IPS-18a (cell line): ENCODE results near the gene UVSSA.
"Not testable (repeated sequence)": the region's sequence is repeated elsewhere in the genome, so short reads cannot be mapped to it uniquely, and the experiment has no call there.

Source experiments
- H3K27ac ChIP-seq: one replicate; pipeline ENCODE4 v1.5.1; 2013; ENCODE audit warnings: low read length
- H3K27me3 ChIP-seq: one replicate; pipeline ENCODE4 v1.6.1; 2013; ENCODE audit warnings: mild to moderate bottlenecking, low read length; ENCODE audit not compliant: control insufficient read depth, insufficient read depth
- H3K36me3 ChIP-seq: one replicate; pipeline ENCODE4 v1.6.1; 2013; ENCODE audit warnings: low read depth, low read length; ENCODE audit not compliant: control insufficient read depth
- H3K4me1 ChIP-seq: one replicate; pipeline ENCODE4 v1.6.1; 2013; ENCODE audit warnings: low read depth, low read length; ENCODE audit not compliant: control insufficient read depth
- H3K4me3 ChIP-seq: one replicate; pipeline ENCODE4 v1.5.1; 2013; ENCODE audit warnings: low read length
- H3K9ac ChIP-seq: one replicate; pipeline ENCODE4 v1.6.1; 2013; ENCODE audit warnings: mild to moderate bottlenecking, low read length, moderate library complexity
- H3K9me3 ChIP-seq: one replicate; pipeline ENCODE4 v1.6.1; 2013; ENCODE audit warnings: low read depth, low read length; ENCODE audit not compliant: control insufficient read depth

UVSSA gene

DNA sequence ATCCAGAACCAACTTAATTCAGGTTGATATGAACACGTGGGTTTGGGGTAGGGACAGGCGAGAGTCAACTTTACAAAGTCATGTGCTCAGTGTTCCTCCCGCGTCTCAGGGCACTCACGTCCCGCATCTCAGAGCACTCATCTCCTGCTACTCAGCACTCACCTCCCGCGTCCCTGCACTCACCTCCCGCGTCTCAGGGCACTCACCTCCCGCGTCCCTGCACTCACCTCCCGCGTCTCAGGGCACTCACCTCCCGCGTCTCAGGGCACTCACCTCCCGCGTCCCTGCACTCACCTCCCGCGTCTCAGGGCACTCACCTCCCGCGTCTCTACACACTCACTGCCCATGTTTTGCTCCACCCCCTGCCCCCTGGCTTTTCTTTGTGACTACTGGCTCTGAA is 25.6 kb downstream of the UVSSA start:
- H3K9ac ChIP-seq, H3K27me3 ChIP-seq, H3K4me3 ChIP-seq, H3K36me3 ChIP-seq, H3K4me1 ChIP-seq, H3K27ac ChIP-seq, H3K9me3 ChIP-seq: not testable (repeated sequence)

DNA sequence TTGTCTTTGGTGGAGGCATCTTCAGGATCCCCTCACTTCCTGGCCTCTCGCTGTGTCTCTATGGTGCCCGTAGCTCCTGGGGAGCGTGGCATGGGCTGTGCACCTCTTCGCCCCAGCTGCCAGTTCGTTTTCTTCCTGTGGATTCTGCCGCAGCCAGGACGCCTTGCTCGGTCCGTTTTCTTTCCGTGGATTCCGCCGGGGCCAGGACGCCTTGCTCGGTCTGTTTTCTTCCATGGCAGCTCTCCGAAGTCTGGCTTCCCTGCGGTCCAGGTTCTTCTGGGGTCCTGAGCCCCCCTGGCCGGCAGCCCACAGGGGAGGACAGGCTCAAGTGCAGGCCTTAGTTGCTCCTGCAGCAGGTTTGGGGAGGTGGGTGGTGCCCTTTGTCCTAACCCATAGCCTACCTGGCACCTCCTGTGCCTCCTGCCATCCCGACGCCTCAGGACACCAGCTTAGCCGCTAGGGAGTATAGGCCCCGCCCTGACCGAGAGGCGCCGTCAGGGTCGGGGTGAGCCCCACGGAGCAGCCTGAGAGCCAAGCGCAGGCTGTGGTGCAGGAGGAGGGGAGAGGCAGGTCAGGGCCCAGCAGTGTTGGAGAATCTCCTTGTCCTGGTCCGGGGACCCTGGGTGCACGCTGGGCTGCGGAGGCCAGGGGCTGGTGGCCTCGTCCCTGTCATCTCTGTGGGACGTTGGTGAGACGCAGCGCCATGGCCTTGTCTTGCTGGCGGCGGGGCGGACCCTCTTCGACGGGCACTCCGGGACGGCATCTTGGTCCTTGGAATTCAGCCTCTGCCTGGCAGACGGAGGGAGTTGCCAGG is 27.1 kb downstream of the UVSSA start:
- no peak overlapping the region for H3K4me3 ChIP-seq

DNA sequence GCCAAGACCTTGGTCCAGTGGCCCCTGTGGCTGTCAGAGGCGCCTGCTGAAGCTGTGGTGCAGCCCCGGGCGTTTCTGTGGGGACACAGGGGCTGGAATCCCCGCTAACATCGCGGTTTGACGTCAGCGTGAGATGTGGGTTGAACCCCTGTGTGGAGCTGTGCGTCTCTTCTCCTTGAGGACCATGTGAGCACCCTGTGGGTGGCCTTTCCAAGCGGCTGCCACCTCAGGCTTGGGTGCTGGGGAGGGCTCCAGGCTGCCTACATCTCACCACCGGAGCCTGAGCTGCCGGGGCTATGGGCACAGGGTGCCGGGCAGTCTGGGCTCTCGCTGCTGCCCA is 27.7 kb downstream of the UVSSA start:
- Histone ChIP-seq H3K36me3 (no peaks in the 10 kb centered on the region), H3K27me3 (no peaks in the 10 kb centered on the region), H3K9ac (no peak overlapping the region), H3K4me3 (no peak overlapping the region), H3K9me3 (no peaks in the 10 kb centered on the region), H3K4me1 (no peaks in the 10 kb centered on the region), H3K27ac (no peak overlapping the region)

More for the DNA sequence above, 27.1 kb downstream of the UVSSA start:
- Histone ChIP-seq H3K27me3 (no peaks in the 10 kb centered on the region), H3K9ac (no peak overlapping the region), H3K27ac (no peak overlapping the region), H3K36me3 (no peaks in the 10 kb centered on the region), H3K4me1 (no peaks in the 10 kb centered on the region), H3K9me3 (no peaks in the 10 kb centered on the region)

DNA sequence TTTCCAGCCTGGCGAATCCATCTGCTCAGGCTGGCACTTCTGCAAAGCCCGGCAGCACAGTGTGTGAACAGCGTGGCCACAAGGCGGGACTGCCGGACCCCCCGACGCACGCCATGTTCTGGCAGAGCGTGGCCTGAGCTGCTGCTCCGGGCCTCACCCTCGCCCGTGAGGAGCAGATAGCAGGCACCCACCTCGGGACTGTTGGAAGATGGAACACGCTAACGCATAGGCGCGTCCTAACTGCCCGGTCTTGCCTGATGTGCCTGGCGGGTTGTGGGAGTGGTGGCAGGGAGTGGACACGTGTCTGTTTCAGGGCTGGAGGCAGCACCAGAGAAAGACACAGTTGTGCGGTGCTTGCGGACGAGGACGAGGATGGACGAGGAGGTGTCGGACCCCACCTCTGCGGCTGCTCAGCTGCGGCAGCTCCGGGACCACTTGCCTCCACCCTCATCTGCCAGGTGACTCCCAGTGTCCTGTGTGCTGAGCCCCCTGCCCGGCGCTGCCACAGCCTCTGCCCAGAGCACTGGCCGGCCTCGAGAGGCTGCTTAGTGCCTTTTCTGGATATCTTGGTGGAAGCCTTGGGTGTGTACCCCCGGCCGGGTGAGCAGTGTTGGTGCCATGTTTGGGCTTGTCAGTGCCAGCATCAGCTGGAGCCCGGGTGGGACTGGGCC is 28.2 kb downstream of the UVSSA start:
- Histone ChIP-seq H3K9me3 (no peaks in the 10 kb centered on the region), H3K4me3 (no peak overlapping the region), H3K27ac (no peak overlapping the region), H3K4me1 (no peaks in the 10 kb centered on the region), H3K9ac (no peak overlapping the region), H3K27me3 (no peaks in the 10 kb centered on the region), H3K36me3 (no peaks in the 10 kb centered on the region)

DNA sequence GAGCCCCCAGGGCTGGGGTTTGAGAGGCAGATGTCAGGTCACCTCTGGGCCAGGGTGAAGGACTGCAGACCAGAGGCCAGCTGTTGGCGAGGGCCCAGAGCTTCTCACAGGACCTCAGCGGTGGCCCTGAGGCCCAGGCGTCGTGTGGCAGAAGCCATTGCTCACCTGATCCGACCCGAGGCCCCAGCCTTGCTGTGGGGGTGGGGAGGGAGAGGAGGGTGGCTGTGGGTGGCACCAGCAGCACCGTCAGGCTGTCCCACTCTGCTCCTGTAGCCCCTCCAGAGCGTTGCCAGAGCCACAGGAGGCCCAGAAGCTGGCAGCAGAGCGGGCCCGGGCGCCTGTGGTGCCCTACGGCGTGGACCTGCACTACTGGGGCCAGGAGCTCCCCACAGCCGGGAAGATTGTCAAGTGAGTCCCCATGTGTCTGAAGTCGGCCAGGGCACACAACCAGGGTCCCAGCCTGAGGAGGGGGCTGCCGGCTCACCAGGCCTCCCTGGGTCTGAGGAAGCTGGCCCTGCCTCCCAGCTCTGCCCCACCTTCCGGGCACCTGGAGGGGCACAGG is 28.8 kb downstream of the UVSSA start:
- H3K4me3 ChIP-seq: no peak overlapping the region
- H3K4me1 ChIP-seq: no peaks in the 10 kb centered on the region
- no peak overlapping the region for H3K9ac ChIP-seq
- H3K36me3 ChIP-seq: no peaks in the 10 kb centered on the region
- H3K27ac ChIP-seq: no peak overlapping the region
- H3K27me3 ChIP-seq: no peaks in the 10 kb centered on the region
- H3K9me3 ChIP-seq: no peaks in the 10 kb centered on the region

DNA sequence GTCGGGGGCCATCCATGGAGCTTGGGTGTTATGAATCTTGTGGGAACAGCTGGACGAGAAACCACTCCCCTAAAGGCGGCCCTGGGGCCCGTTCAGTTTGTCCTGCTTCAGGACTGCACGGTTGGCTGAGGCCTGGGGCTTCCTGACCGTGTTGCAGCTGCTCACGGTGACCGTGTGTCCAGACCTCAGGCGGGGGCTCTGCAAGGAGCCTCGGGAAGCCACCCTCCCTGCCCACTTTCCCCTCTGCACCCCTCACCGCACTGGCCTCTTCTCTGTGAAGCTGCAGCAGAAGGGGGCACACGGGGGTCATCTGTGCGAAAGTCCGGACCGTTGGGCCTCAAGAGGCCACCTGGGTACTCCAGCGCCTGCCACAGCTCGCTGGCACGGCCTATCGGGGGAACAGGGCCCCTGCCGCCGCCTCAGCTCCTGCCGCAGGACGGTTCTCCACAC is 29.4 kb downstream of the UVSSA start:
- H3K4me3 ChIP-seq: no peak overlapping the region
- H3K36me3 ChIP-seq: no peaks in the 10 kb centered on the region
- no peaks in the 10 kb centered on the region for H3K4me1 ChIP-seq
- no peak overlapping the region for H3K27ac ChIP-seq
- no peaks in the 10 kb centered on the region for H3K9me3 ChIP-seq
- H3K27me3 ChIP-seq: no peaks in the 10 kb centered on the region
- no peak overlapping the region for H3K9ac ChIP-seq

DNA sequence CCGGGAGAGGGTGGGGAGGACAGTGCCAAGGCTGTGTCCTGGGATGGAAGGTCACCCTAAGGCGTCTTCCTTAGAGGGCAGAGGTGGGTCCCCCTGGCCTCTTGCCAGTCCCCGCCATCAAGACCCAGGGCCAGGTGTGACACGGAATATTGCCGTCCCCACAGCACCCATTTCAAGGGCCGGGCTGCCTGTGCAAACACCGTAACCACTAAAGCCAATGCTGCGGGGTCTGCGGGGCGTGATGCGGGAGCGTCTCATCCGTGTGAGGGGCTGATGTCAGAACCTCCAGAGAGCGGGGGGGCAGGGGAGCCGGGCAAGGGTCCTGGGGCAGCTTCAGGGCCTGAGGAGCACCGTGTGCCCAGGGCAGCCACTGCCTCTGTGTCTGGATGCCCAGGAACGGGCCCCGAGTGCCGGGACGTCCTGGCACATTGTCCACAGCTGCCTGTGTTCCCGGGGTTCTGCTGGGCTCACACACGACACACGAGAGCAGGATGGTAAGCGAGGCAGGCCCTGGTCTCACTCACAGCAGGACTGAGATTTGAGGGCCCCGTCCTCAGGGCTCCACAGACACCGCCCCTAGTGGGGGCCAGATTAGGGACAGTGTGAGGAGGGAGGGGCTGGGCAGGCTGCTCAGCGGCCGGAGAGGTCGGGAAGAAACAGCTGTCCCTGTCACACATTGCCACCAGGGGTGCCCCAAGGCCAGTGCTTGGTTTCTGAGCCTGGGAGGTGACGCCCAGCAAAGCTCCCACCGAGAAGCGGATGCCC is 30.0 kb downstream of the UVSSA start:
- Histone ChIP-seq H3K36me3 (no peaks in the 10 kb centered on the region), H3K27ac (no peak overlapping the region), H3K27me3 (no peaks in the 10 kb centered on the region), H3K9me3 (no peaks in the 10 kb centered on the region), H3K9ac (no peak overlapping the region), H3K4me1 (no peaks in the 10 kb centered on the region), H3K4me3 (no peak overlapping the region)

DNA sequence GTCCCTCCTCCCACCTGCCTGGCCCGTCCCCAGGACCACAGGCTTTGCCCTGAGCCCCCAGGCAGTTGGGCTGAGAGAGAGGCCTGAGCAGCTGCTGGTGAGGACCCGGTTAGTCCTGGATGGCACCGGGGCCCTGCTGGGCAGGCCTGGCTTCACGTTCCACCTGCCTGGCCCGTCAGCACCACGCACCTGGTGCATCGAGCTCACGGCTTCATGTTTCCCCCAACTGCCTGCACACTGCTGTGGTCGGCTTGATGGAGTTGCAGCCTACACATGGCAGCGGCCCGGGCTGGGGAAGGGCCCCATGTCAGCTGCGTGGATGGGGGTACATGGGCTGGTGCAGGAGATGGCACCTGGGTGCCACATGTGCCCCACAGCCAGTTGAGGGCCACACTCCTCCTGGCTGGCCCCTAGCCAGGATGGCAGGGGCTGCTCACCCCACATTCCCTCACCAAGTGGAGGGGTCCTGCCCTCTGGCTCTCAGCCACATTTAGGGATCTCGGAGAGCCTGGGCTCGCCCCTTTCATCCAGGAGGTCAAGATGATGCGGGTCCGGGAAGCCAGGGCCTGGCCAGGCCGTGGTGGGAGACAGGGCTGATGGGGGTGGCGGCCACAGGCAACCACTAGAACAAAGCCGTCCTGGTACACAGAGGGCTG is 30.7 kb downstream of the UVSSA start:
- Histone ChIP-seq H3K27ac (no peak overlapping the region), H3K4me3 (no peak overlapping the region), H3K27me3 (no peaks in the 10 kb centered on the region), H3K9ac (no peak overlapping the region), H3K4me1 (no peaks in the 10 kb centered on the region), H3K36me3 (no peaks in the 10 kb centered on the region), H3K9me3 (no peaks in the 10 kb centered on the region)

DNA sequence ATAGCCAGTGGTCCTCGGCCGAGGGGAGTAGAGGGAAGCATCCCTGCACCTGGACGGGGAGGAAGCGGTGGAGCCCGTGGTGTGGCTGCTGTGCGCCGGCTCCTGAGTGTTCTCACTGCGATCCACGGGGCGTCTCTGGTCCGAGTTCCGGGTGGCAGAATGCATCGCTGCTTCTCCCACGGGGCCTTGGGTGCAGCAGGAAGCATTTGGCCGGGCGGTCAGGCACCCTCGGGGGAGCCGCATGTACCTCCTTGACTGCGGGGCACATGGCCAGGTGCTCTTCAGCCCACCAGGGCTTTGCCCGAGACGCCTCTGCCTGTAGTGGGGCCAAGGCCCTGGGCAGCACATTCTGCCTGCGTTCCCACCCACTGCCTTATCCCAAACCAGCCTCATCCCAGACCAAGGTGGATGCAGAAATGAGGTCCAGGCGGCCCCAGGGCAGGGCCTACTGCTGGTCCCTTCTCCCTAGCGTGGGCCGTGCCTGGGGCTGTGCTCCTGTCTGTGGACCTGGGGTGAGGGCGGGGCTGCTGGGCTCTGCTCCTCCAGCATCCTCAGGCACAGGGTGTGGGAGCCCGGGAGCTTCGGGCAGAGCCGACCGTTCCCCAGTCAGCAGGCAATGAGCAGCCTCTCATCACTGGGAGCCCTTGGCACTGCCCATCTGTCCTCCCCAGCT is 31.7 kb downstream of the UVSSA start:
- no peaks in the 10 kb centered on the region for H3K9me3 ChIP-seq
- H3K4me1 ChIP-seq: no peaks in the 10 kb centered on the region
- no peaks in the 10 kb centered on the region for H3K36me3 ChIP-seq

DNA sequence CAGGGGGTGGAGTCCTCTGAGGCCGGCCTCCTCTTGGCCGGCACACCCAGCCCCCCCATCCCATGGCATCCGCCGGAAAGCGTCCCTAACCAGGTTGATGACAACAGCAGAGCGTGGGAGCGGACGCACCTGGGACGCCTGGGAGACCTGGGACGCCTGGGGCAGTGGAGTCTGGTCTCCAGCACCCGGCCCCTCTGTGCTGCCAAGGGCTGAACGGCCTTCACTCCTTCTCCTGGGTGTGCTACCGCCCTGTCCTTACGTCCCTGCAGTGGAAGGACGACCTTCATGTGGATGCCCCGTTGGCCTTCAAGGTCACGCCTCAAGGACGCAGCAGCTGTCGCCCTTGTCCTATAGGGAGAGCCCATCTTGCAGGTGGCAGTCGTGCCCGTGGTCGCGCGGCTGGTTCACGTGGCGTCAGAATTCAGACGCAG is 32.4 kb downstream of the UVSSA start:
- H3K4me1 ChIP-seq: no peaks in the 10 kb centered on the region
- H3K36me3 ChIP-seq: no peaks in the 10 kb centered on the region

More for the DNA sequence above, 31.7 kb downstream of the UVSSA start:
- Histone ChIP-seq H3K4me3 (no peak overlapping the region), H3K27me3 (no peaks in the 10 kb centered on the region), H3K9ac (no peak overlapping the region), H3K27ac (no peak overlapping the region)

More for the DNA sequence above, 32.4 kb downstream of the UVSSA start:
- Histone ChIP-seq H3K27me3 (no peaks in the 10 kb centered on the region), H3K27ac (no peak overlapping the region), H3K9ac (no peak overlapping the region), H3K9me3 (no peaks in the 10 kb centered on the region), H3K4me3 (no peak overlapping the region)
